Vagina (tissue), 2 donors: ENCODE results near the gene HPX.

Experiments used
- POLR2A ChIP-seq, 2 donors: fragments of 450-650 bp; IDR thresholded peaks; one replicate each; pipeline ENCODE4 v1.6.1; 2017; ENCODE audit warnings: antibody characterized with exemption in 2 of 2, mild to moderate bottlenecking in 2 of 2, moderate library complexity in 2 of 2
- POLR2AphosphoS5 ChIP-seq, 2 donors: sonication (generic); formaldehyde crosslinking; IDR thresholded peaks; one replicate each; pipeline ENCODE4 v1.9.0; 2017; ENCODE audit warnings: antibody characterized with exemption in 2 of 2, mild to moderate bottlenecking in 2 of 2, low read depth in 1 of 2; ENCODE audit not compliant: insufficient read depth in 1 of 2

- TF ChIP-seq POLR2AphosphoS5 (IDR thresholded peaks at IDR 0.05; ENCODE audit: insufficient read depth in 1 of 2, low read depth in 1 of 2) = no peak
- no peak for TF ChIP-seq POLR2A (IDR thresholded peaks at IDR 0.05)
Observed at GRCh38 chr11:6488342-6488741, 47.6 kb upstream of the HPX start.
